Breast epithelium (tissue), 3 donors: ENCODE measurements around the gene ATP6V0E2.

ENCODE experiments used
- POLR2AphosphoS5 ChIP-seq, 3 donors: sonication (generic); formaldehyde crosslinking; IDR thresholded peaks; one replicate each; pipeline ENCODE4 v1.6.1; 2017; ENCODE audit warnings: antibody characterized with exemption in 3 of 3
- TF ChIP-seq, protein P1 (sequence below), 3 donors: fragments of 450-650 bp; IDR thresholded peaks; one replicate each; pipeline ENCODE4 v1.5.1; 2016 to 2017; ENCODE audit warnings: antibody characterized with exemption in 3 of 3, mild to moderate bottlenecking in 3 of 3, moderate library complexity in 3 of 3

GRCh38 chr7:149864023-149864422 lies 9.7 kb upstream of the ATP6V0E2 start:
- TF ChIP-seq, protein P1, sequence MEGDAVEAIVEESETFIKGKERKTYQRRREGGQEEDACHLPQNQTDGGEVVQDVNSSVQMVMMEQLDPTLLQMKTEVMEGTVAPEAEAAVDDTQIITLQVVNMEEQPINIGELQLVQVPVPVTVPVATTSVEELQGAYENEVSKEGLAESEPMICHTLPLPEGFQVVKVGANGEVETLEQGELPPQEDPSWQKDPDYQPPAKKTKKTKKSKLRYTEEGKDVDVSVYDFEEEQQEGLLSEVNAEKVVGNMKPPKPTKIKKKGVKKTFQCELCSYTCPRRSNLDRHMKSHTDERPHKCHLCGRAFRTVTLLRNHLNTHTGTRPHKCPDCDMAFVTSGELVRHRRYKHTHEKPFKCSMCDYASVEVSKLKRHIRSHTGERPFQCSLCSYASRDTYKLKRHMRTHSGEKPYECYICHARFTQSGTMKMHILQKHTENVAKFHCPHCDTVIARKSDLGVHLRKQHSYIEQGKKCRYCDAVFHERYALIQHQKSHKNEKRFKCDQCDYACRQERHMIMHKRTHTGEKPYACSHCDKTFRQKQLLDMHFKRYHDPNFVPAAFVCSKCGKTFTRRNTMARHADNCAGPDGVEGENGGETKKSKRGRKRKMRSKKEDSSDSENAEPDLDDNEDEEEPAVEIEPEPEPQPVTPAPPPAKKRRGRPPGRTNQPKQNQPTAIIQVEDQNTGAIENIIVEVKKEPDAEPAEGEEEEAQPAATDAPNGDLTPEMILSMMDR (IDR thresholded peaks at IDR 0.05): no peak
- TF ChIP-seq POLR2AphosphoS5 (IDR thresholded peaks at IDR 0.05): no peak
